Stimulated activated CD4-positive, alpha-beta T cell treated with anti-CD3 and anti-CD28 coated beads, Interleukin-15, amount 100 ng/mL, for 24 hours (primary cell): ENCODE data around the gene NEK10.
"Not testable (repeated sequence)": the region's sequence is repeated elsewhere in the genome, so short reads cannot be mapped to it uniquely, and the experiment has no call there.

Experiments used
- DNase-seq: peaks from one replicate; pipeline ENCODE4 v3.0.0-alpha.2; 2020

The NEK10 gene

DNA sequence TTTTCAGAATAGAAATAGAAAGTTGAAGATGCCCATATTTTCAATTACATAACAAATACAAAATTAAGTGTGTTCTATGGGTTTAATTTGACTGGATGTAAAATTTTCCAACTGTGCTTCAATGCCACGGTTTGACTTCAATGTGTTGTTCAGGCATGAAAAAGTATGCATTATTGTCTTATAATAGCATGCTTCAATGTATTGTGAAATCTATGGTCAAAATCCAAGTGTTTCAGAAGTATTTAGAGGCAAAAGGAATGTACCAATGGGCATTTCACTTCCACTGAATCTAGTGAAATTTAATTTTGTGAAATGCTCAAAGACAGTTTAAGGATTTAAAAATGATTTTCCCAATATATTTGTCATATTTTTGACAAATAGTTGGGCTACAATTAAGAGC, 16.0 kb downstream of the NEK10 start:
- no peak for DNase-seq

DNA sequence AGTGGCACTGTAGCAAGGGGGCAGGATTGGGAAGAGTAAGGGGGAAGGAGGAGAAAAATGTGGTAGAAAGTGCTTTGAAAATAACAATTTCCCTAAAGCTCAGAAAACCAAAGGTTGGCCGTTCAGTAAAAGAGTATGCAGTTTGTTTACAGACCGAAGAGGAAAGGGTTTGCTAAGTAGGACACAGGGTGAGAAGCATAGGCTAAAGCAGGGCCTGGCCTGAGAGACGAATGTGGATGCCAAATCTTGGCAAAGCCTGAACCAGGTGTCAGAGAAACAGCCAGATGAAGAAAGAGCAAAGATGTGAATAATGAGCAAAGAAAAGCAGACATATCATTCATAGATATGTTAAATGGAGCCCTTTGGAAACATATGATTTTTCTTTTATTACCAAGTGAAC, 17.1 kb downstream of the NEK10 start:
- DNase-seq = no peak

DNA sequence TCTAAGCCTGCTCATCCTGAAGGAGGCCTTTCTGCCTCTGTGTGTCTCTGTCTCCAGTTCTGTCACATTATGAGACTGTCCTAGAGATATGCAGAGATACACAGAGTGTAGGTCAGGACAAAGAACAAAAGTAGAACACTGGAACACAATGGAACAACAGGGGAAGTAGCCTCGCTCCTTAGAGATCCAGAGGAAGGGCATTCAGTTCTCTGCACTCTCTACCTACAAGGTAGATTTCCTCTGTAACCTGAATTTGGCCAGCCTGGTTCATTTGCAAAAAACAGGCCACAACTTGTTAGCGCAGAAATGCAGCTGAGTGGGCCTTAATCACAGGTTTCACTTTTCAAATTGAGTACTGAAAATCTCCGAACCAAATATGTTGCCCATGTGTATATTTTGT, 19.4 kb downstream of the NEK10 start:
- DNase-seq = no peak

DNA sequence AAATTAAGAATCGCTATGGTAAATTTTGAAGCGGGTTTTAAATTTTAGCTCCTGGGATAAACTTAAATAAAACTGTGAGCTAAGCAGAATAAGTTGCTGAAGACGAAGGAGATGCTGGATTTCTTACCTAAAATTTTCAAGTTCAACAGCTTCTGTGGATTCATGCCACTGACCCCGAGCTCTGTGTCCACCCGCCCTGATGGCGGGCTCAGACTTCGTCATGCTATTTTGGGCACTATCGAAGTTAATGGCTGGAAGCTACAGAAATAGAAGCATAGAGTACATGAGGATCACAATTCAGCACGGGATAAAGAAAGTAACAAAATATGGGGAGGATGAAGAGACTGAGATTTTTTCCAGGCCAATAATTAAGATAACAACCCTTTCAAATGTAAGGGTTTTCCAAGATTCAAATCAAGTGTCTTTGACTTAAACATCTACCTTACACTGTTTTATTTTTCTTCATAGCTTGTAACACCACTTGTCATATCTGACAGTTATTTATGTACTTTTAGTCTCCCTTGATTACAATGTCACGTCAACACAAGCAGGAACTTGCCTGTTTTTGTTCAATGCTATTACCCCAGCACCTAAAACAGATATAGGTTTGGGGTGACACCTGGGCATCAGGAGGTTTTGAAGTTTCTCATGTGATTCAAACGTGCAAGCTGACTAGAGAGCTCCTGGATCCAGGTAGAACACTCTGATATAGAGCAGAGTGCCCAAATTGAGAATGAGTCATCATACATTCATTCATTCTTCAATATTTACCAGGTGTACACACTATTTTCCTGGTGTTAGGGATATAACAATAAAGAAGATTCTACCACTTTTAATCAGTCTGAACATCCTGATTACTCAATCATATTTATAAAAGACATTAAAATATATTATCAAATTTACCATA, 23.0 kb downstream of the NEK10 start:
- DNase-seq = no peak

DNA sequence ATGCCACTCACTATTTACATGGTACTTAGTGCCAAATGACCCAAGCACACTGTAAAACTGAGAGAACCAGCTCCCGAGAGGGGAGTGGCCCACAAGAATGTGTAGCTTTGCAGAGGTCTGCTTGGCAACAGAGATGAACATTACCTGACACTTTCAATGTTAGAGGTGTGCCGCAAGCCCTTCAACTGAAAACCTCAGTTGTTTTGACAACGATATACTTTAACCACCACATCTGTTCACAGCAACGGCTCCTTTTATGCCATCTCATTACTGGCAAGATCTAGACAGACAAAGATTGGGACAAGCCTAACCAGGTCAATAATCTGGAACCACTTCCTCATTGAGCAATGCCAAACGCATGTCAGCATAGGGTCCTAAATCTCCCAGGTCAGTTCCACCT, 23.7 kb downstream of the NEK10 start:
- DNase-seq = no peak

DNA sequence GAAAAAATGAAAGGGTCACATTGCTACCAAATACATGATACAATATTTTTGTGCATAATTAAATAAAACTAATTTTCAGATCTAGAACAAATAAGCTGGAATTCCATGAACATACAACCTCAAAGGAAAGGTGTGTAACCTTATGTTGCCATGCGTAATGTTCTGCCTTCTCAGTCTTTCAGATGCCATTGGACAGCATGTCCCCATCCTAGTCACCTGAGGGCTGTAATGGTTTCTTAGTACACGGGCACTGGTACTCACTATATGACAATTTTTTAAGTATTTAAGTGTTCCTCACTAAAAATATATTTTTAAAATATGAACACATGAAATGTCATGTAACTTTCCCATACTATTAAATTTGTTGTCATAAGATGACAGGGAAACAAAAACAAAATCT, 24.1 kb downstream of the NEK10 start:
- DNase-seq = no peak

DNA sequence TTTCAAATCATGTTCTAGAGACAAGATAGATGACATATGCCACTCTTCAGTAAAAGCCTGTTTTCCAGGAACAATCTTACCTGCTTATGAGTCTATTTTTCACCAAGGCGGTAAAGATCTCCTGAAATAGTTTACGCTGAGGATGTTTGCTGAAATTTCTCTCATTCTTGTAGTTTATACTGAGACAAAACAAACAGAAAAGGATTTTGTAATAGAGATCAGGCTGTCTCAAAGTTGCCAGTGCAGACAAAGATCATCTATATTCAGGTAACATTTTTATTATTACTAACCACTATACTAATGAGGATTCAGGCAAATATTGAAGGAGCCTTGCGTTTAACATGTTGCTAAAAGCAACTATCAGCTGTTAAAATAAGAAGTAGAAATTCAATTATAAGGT, 25.0 kb downstream of the NEK10 start:
- DNase-seq = no peak

DNA sequence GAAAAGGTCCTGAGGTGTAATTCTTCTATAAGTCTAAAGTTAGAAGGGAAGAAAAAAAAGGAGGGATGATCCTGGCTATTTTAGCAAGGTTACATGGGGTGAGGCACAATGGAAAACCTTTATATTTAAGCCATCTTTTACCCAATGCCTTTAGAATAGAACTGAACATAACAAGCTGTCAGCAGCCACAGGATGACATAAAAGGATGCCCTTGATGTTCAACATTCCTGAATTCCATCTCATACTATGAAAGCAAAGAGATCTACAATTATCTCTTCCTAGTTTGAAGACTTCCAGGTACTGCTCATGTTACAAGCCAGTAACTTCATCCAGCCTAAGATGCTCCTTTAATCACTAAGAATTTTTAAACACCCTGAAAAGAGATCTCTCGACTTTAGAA, 26.9 kb downstream of the NEK10 start:
- no peak for DNase-seq

DNA sequence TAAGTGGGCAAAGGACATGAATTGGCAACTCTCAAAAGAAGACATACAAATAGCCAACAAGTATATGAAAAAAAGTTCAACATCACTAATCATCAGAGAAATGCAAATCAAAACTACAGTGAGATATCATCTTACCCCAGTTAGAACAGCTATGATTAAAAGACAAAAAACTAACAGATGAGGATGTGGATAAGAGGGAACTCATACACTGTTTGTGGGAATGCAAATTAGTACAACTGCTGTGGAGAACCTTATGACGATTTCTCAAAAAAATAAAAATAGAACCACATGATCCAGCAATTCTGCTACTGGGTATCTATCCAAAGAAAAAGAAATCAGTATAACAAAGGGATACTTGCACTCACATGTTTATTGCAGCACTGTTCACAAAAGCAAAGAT, 28.6 kb downstream of the NEK10 start:
- DNase-seq = no peak

DNA sequence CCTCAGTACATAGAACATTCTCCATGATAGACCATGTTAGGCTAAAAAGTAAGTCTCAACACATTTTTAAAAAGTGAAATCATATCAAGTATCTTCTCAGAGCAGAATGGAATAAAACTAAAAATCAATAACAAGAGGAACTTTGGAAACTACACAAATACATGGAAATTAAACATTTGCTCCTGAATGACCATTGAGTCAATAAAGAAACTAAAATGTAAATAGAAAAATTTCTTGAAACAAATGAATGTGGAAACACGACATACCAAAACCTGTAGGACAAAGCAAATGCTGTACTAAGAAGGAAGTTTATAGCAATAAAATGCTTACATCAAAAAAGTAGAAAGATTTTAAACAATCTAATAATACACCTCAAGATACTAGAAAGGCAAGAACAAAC, 33.6 kb downstream of the NEK10 start:
- no peak for DNase-seq

DNA sequence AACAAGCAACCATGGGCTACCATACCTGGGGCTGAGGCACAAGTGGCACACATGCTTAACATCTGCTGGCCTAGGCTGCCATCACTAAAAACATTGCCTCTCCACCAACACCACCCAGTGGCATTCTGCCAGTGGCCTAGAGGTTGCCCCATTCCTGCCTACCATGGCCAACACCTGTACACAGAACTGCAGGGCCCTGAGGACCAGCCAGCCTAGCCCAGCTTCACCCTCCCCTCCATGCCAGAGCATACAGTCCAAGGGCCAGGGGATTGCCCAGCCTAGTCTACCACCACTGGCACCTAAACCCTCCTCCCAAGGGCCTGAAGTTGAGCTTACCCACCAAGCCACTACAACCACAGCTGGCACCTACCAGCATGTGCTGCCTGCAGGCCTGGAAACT, 35.3 kb downstream of the NEK10 start:
- no peak for DNase-seq

DNA sequence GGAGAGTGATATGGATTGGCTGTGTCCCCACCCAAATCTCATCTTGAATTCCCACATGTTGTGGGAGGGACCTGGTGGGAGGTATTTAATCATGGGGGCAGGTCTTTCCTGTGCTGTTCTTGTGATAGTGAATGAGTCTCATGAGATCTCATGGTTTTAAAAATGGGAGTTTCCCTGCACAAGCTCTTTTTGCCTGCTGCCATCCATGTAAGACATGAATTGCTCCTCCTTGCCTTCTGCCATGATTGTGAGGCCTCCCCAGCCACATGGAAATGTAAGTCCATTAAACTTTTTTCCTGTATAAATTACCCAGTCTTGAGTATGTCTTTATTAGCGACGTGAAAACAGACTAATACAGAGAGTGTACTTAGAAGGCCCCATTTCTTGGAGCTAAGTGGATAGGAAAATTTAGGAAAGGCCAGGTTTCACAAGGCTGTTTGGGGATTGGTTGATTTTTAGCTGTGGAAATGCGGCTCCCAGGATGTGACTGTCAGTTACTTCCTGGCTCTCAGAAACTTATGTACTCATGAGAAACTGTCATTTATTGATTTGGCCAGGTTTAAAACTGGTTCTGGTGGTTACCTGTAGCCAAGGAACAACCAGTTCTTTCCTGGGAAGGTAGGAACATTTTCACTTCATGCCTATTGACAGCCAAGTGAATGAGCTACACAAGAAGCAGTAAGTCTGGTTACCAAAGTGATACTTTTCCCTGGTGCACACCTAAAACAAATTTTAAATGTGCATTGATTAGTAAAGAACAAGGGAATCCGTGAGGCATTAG, 40.0 kb downstream of the NEK10 start:
- not testable (repeated sequence) for DNase-seq

DNA sequence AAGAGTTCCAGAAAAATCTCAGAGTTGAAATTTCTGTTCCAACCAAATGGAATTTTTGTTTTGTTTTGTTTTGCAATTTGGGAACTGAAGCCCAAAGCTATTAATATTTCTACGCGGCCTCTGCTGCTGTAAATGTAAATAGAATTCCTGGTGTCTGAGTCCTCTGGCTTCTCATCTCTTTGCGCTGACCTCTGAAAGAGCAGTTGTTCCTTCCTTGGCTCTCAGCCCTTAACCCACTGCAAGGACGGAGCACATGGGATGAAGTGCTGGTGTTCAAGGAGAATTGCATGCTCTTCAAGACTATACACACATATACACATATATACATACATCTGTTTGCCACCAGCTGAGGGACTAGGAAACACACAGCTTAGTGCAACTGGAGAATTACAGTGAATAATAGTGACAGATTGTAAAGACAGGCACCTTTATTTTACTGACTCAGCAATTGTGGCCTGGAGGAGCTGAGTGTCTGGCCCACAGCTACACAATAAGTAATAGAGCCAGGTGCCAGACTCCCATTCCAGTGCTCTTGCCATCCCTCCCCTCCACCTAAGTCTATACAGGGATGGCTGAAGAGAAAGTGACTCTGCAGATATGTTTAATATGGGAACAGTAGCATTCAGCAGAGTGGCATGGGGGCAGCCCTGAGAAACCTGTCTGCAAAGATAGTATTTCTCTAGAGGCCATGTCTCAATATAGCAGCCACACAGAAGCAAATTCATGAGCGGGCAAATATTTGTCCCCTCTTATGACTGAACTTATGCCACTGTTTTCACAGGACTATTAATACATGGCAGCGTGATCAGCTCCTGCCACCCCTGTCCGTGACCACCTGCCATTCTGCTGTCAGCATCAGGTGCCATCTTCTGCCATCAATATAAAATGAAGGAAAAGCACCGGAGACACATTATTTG, 42.3 kb downstream of the NEK10 start:
- DNase-seq = no peak

DNA sequence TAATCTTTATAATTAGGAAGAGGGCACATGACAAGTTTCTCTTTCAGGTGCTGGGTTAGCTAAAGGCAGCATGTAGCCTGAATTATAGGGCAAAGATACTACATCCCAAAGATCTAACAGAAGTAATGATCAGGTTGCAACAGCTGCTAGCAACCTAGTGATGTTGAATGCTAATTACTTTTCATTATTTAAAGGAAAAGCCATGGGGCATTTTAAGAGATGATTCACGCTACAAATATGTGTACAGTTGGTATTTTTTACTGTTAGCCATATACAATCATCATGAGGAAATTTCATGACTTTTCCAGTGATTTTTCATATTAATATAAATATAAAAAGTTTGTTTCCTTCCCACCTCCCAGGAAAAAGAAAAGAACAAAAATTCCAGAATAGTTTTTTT, 43.0 kb downstream of the NEK10 start:
- no peak for DNase-seq

DNA sequence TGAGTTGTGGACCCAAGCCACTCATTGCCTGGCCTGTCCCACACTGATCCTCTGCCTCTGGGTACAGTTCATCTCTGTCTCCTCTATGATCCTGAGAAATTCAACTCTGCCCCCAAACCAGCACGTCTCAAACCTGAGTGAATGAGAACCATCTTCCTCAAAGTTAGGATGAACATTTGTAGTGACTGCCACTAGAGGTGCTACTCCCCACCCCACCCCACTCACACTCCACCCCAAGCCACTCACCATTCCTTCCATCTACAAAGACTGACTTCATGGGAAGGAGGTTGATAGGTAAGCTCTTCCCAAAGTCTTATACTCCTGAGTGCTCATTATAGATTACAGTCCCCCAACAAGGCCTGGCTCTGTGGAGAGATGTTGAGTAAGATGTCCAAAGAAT, 43.8 kb downstream of the NEK10 start:
- DNase-seq = no peak

DNA sequence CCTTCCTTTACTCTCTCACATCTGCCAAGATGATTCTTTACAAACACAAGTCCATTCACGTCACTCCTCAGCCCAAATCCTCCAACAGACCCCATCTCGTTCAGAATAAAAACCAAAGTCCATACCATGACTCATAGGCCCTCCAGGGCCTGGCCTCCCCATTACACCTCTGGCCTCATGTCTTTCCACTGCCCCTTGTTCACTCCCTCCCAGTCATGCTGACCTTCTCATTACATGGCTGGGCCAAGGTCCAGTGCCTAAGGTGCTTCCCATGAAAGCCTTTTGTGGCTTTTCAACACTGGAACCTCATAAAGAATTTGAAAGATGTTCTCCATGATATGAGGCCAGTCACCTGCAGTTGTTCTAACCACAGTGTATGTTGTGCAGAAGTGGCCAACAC, 44.5 kb downstream of the NEK10 start:
- DNase-seq = no peak

DNA sequence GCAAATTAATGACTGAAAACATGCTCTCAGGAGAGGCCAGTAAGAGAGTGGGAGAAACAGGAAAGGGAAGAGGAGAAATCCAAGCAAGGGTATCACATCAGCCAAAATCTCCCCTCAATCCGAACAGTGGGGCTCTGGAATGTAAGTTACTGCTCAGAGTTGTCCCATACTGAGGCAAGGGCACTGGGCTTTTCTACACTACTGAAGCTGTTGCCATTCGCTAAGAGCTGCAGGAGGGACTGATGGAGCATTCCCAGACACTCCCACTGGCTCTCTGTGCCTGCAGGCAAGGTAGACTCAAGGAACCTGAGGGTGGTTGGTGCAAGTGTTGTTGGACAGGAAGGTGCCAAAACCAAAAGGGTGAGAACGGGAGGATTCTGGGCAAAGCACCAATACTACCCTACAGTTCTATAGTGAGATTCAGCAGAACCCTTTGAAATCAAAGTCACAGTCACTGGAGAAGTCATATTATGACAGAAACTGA, 46.1 kb downstream of the NEK10 start:
- DNase-seq = no peak

DNA sequence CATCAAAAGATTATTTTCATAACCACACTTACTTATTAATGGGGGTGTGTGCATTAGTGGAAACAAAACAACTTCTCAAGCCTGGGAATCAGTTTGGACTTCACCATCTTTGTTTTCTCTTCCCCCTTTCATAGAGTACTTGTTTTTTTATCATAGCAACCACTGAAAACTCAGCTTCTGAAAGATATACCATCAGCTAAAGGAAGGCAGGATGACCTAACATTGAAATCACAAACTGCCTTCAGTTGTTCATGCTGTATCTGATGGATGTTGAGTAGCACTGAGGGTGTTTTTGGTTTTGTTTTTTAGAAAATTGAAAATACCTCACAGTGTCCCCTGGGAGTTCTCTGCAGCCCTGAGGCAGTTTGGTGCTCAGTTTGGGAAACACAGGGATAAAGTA, 46.5 kb downstream of the NEK10 start:
- no peak for DNase-seq

DNA sequence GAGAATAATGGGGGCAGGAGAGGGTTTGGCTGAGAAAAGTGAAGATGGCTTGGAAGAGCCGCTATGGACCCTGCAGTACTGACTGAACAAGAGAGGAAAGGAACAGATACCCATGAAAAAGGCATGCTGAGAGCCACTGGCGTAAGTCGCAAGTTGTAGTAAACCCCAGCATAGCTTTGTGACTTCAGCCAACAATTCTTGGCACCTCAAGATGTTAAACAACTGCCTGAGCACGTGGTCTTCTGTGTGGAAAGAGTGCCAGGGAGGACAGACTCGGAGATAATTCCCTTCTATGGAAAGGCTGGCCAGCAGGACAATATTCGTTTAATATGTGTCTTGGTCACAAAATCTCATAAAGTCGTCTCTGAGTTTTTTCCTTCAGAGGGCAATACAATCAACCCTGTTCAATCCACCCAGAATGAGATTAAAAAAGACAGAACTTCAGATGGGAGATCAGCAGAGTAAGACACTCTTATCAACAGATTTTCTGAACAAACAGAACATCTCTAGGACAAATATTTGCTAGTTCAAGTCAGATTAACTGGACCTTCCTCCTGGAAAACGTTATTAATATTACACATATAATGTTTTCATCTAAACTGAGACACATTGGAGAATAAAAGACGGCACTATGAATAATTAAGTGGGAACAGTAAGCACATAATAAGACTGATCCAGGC, 49.2 kb downstream of the NEK10 start:
- no peak for DNase-seq

DNA sequence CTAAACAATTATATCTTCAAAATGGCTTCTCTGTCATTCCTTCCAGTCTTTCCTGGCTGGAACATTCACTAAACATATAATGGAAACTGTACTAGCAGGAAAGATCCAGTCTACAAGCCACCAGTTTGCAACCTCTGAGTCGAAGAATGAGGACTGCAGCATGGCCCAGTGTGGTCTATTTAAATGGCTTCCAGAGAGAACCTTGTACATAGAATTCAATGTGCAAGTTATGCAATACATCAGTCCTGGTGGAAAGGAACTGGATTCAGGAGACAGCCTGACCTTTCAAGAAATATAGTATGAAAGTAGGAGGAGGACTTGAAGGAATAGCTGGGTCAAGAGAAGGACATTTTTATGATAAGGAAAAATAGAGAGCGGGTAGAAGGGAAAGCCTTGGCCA, 49.9 kb downstream of the NEK10 start:
- DNase-seq = no peak

DNA sequence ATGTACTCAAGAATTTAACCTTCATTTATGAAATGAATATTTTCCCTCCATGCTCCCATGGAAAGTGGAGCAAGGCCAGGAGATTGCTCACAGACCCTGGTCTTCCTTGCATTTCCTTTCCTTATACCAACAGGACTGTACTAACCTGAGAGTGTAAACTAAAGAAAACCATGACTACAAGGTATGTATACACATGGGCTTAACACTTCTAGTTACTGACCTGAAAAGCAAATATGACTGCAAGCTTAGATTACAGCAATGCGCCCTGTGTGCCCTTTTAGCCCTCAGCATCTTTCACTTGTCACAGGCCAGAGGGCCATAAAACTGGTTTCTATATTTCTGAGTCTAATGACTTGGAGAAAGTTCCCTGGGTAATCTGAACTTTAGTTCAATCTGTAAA, 52.1 kb downstream of the NEK10 start:
- no peak for DNase-seq

DNA sequence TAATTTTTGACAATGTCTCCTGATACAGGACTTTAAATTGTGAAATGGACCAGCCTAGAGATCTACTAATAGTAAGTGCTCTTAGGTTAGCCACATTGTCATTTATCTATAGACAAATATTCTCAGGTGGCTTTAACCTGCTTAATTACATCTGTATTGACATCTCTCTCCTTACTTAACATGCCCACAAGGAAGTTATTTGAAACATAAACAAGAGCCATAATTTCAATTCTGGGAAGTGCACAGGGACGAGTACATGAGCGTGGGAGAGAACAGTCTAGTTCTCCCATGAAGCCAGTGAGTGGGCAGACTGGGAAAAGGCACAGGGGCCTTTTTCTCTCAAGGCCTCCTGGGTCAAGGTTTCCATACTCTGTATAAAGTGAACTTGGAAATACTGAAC, 54.2 kb downstream of the NEK10 start:
- no peak for DNase-seq
